HG03469 (cell line): ENCODE data around the gene GPRC5A.

ENCODE experiments used
- ATAC-seq: cut with Tn5 transposase; IDR thresholded peaks from one replicate; pipeline ENCODE4 v1.9.1; 2021; ENCODE audit warnings: mild to moderate bottlenecking, moderate library complexity, moderate number of reproducible peaks; ENCODE audit not compliant: unreplicated experiment

GPRC5A gene

DNA sequence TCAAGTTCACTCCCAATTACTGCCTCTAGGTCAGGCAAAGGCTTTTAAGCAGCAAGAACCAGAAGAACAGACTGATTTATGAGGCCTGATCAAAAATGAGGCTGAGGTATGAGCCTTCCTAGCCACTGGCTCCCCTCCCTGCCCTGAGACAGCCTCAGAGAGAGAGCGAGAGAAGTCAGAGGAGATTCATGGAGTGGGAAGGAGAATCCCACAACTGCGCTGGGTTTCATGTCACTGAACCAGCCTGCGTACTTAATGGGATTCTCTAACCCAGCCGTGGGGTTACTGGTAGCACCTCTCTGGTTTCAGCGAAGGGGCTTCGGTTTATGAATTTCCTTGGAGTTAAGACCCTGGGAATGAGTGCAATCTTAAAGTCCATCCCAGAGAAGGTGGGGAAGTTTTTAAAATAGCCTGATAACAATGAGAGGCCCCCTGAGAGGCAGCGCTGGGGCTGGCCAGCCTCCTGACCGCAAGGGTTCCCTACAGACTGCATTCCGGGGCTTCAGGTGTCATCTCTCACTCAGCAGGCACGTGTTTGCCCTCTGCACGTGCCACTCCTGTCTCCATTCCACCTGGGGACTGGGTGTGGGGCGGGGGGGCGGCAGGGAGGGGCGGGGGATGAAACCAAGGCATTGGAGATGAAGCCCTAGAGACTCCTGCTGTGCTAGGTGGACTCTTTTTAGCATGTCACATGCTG, 6.1 kb upstream of the GPRC5A start:
- ATAC-seq, result no peak

DNA sequence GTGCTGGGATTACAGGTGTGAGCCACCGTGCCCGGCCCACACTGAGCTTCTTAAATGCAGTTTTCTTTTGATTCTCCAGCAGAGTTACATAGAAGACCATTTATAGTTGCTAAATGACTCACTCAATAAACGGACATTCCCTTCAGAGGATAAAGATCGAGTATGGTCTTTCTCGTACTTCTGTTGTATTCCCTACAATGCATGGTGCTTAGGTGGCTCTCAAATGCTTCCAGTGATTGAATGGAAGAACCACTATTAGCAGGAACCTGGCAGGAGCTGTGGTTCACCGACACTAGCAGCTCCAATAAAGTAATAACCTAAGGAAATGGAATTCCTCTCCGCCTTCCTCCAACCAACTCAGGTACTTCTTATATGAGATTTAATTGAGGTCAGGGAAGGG, 3.9 kb upstream of the GPRC5A start:
- no peak for ATAC-seq

DNA sequence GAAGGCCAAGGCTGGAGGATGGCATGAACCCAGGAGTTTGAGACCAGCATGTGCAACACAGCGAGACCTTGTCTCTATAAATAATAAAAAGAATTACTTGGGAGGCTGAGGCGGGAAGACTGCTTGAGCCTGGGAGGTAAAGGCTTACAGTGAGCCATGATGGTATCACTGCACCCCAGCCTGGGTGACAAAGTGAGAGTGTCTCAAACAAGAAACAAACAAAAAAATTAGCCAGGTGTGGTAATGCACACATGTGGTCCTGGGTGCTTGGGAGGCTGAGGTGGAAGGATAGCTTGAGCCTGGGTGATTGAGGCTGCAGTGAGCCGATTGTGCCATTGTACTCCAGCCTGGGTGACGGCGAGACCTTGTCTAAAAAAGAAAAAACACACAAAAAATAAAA, 1.7 kb upstream of the GPRC5A start:
- ATAC-seq, result no peak

DNA sequence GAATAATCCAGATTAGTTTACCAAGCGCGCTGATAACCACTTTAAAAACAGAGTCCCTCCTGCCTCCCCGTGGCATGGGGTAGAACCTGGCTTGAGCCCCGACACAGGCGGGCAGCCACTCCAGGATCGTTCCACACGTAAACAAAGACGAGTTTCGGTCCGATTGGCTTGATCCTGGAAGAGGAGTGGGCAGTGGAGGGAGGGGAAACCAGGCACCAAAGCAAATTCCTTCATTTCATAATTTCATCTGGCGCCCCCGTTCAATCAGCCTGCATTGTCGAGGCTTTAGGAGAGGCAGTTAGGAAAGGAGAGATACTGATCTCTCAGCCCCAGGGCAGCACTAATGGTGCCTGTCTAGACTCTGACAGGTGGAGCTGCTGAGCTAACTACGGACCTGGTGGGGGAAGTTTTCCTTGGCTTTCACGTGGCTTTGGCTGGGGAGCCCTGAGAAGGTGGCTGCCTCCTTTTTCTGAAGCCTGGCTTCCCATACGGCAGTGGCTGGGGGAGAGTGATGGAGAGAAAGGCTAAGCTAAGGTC, 751 bp upstream of the GPRC5A start:
- no peak for ATAC-seq

DNA sequence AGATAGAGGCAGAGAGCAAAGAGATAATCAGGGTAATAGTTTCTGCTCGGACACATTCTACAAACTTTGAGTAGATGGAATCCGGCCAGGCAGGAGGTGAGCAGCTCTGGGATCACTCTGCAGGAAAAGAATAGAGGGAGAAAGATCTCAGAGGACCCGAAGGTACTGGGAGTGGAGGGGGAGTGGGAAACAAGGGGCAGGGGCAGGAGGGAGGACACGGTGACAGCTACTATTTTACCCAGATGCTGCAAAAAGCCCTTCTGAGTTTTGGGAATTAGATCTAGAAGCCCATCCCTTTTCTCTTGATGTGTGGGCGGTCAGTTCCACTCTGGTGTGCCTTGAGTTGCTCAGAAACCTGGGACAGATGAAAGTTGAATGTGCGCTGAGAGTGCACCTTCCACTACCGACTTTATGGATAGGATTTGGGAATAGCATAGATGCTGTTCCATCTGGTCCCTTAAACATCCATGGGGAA, 556 bp downstream of the GPRC5A start:
- no peak for ATAC-seq

DNA sequence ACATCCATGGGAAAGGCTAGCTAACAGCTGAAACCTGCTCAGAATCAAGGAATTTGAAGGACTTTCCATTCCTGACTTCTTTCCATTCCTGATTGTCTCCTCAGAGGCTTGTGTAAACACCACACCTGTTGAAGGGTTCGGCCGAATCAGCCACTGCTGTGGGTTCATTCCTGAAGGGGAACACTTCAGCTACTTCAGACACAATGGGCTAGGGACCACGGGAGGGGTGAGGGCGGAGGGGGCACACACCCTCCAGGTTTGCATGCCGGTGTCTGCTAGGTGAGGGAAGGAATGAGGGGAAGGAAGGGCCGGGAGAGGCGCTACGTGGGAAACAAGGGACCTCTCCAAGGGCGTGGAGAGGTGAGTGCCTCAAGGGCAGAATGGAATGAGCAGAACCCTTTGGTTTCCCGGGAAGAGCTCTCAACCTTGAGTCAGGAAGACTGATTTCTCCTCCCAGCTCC, 1.3 kb downstream of the GPRC5A start:
- ATAC-seq, result no peak

DNA sequence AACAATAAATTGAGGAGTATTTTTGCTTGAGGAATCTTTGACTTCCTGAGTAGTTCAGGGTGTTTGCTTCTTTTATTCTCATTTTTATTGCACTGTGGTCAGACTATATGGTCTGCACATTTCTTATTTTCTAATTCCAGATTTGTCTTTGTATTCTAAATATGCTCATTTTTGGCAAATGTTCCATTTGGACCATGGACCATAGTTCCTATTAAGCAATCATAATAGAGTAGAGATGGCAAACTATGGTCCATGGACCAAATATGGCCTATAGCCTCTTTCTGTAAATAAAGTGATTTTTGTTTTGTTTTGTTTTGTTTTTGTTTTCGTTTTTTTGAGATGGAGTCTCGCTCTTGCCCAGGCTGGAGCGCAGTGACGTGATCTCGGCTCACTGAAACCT, 2.1 kb downstream of the GPRC5A start:
- ATAC-seq, result no peak

DNA sequence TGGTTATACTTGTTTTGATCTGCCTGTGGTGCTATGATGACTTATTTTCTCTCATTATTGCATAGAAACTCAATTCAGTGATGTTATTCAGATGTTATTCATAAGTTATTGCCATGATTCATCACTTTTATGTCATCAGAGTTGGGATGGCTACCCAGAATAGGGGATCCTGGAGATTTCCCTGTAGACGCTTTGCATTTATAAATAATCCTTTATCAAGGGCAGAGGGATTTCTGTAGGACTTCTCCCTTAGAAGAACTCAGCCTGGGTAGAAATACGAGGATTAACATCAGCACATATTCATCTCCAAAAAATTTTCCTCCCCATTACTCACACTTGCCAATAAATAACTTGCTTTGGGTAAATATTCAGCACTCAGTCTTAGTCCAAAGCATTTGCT, 4.9 kb downstream of the GPRC5A start:
- ATAC-seq, result no peak

DNA sequence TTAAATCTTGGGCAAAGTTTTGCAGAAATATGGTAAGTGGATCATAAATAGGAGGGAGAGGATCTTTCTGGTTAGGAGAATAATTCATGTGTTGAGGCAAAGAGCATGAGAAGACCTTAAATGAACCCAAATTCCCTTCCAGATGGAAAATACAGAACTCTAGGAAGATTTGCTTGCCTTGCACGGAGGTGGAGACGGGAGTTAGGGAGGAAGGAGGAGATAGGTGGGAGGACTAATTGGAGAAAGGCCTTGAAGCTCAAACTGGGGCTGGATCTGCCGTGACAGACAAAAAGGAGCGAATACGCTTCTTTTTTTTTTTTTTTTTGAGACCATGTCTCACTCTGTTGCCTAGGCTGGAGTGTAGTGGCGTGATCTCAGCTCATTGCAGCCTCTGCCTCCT, 5.9 kb downstream of the GPRC5A start:
- no peak for ATAC-seq

DNA sequence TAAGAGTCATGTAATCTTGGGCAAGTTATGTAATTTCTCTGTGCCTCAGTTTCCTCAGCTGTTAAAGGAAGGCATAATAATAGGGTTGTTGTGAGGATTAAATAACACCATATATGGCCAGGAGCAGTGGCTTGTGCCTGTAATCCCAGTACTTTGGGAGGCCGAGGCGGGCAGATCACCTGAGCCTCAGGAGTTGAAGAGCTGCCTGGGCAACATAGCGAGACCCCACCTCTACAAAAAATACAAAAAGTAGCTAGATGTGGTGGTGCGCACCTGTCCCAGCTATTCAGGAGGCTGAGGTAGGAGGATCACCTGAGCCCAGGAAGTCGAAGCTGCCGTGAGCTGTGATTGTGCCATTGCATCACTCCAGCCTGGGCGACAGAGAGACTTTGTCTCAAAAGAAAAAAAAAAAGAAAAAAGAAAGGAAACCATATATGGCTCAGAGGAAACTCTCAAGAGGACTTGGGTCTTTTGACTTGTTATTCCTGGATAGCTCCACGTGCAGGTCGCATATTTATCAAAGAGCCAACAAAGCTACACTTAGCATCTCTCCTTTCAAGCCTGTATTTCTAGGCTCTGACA, 6.9 kb downstream of the GPRC5A start:
- ATAC-seq, result no peak

DNA sequence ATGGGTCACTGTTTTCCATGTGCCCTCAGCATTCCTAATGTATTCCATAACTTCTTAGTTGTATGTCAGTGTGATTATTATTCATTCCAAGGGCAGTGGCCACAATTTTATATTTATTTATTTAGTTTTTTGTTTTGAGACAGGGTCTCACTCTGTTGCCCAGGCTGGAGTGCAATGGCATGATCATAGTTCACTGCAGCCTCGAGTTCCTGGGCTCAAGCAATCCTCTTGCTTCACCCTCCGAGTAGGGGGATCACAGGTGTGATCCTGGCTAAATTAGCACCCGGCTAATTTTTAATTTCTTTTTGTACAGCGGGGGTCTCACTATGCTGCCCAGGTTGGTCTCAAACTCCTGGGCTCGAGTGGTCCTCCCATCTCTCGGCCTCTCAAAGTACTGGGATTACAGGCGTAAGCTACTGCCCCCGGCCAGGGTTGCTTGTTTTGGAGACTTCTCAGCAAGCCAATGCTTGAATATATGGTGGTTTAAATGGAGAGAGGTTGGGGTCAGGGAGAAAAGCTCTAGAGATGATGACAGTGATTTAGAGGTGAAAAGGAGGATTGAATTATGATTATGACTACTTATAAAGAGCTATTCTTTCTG, 7.6 kb downstream of the GPRC5A start:
- no peak for ATAC-seq

DNA sequence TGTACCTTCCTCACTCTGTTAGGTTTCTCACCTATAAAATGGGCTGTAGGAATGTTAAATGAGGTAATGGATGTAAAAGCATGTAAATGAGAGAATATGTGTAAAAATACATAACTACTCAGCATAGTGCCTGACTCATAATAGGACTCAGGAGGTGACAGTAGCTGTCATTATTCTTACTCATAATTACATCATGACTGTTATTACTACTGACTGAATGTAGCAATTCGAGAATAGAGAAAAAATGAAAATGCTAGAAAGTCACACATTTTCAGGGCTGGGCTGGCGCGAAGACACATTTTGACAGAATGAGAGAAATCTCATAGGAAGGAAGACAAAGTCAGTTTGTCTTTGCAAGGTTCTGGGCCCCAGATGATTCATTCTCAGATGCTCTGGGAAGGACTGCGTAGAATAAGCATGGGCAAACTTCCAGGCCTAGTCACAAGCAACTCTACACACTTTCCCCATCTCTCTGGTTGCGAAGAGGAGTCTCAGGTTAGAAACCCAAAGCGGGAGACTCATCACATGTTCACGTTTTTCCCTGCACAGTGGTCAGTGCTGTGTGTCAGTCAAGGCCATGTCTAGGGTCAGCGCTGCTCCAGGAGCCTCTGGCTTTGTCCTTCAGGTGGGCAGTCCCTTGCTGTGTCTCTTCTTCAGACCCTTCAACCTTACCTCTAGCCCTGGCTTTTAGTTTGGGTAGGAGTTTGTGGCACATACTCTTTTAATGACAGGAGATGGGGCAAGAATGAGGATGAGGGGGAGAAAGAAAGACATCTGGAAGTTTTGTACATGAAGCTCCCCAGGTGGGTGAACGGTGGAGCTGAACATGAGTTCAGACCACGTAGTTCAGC, 8.4 kb downstream of the GPRC5A start:
- ATAC-seq, result peak; percentile 95

DNA sequence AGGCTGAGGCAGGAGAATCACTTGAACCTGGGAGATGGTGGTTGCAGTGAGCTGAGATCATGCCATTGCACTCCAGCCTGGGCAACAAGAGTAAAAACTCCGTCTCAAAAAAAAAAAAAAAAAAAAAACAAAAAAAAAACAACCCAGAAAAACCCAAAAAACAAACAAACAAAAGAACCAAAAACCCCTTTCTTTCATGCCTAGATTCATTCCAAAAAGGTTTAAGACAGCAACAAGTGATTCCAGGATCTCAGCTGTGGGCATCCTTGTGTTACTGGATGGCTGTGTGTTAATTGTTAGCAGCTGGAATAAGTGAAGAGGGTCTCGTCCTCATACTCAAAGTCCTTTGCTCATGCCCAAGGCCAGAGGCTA, 9.4 kb downstream of the GPRC5A start:
- no peak for ATAC-seq

DNA sequence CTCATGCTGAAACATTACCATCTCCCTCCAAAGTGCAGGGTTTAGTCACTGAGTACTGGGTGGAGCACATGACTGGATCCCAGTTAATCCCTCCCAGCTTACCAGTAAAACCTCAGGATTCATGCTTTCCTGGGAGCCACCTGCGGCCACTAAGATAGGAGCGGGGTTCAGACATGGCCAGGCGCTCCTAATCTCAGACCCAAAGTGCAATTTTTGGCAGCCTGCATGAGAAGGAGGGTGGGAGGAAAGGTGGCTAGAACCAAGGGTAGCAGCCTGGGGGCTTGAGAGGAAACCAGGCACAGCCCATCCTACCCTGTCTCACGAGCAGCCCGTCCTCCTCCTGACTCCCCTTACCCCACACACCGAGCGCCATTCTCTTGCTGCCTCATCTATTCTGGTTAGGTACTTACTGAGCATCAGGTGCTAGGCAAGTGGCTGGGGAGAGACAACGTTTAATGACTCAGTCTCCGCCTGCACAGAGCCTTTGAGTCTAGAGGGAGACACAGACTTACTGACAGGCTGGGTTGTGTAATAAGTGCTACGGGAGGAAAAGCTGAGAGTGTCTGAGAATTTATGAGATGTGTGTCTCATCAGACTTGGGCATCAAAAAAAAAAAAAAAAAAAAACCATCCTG, 9.9 kb downstream of the GPRC5A start:
- ATAC-seq, result no peak

DNA sequence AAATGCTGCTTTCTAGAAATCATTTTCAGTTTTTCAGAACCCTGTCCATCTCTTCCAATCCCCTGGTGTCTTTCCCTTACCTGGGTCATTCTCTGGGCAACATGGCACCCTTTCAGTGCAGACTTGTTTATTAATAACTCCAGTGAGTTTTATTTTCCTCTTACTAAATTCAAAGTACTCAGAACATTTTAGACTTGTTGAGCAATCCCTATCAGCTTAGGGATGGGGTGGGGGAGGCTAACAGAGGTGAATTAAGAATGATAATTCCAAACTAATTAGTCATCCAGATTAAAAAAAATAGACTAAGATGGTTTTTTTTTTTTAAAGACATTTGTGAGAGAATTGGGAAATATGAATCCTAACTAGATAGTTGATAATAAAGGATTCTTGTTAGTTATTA, 10.7 kb downstream of the GPRC5A start:
- no peak for ATAC-seq

DNA sequence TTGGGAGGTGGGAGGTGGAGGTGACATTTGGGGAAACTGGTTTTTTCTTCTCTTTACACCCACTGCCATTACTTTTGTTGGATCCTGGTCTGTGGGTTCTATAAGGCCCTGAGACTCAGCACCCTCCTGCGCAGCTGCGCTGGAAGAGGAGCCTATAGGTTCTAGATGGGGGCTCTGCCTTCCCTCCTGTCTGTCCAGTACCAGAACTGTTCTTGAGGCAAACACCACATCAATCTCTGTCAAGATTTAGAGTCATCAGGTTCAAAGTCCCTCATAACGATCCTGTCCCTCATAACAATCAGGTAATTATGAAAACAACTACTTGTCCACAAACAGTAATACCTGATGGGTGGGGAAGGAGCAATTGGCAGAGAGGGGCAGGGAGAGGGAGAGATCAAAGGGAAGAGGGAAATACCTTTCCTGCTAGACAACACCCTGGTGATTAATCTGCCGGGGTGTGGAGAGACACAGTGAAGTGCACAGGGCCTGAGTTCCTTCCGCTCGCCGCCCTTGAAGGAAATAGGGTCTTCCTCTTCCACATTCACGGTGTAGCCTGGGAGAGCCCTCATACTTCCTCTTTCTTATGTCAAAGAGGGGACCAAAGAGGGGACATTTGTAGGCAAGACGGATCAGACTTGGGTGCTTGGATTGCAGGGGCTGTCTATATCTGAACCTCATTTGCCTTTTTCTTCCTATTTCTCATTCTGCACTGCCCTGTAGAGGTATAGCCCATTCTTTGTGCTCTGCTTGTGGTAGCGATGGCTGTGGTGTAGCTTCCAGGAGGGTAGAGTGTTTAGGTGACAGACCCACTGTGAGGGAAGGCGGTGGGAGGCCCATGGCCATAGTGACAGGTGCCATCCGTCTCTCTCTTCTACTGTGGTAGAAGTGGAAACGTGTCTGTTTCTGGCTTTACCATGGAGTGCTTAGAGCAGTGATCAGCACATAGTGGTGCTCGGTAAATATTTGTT, 12.6 kb downstream of the GPRC5A start:
- no peak for ATAC-seq

DNA sequence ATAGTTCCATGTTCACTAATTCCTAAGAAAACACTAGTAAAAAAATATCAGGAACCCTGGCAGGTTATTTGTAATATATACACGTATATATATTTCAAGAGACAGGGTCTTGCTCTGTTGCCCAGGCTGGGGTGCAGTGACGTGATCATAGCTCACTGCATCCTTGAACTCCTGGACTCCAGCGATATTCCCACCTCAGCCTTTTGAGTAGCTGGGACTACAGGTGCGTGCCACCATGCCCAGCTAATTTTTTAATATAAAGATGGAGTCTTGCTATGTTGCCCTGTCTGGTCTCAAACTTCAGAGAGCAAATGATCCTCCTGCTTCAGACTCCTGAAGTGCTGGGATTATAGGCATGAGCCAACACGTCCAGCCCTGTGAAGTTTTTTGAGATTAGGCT, 16.2 kb downstream of the GPRC5A start:
- no peak for ATAC-seq

DNA sequence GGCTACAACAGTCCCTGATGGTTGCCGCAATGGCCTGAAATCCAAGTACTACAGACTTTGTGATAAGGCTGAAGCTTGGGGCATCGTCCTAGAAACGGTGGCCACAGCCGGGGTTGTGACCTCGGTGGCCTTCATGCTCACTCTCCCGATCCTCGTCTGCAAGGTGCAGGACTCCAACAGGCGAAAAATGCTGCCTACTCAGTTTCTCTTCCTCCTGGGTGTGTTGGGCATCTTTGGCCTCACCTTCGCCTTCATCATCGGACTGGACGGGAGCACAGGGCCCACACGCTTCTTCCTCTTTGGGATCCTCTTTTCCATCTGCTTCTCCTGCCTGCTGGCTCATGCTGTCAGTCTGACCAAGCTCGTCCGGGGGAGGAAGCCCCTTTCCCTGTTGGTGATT, 16.9 kb downstream of the GPRC5A start:
- ATAC-seq, result no peak

DNA sequence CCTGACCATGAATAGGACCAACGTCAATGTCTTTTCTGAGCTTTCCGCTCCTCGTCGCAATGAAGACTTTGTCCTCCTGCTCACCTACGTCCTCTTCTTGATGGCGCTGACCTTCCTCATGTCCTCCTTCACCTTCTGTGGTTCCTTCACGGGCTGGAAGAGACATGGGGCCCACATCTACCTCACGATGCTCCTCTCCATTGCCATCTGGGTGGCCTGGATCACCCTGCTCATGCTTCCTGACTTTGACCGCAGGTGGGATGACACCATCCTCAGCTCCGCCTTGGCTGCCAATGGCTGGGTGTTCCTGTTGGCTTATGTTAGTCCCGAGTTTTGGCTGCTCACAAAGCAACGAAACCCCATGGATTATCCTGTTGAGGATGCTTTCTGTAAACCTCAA, 17.3 kb downstream of the GPRC5A start:
- no peak for ATAC-seq
